Hippocampal formation (tissue), 2 donors: ENCODE results near the gene PNISR.
A peak's percentile ranks its signal among the peaks of the same experiment; 100 is the strongest.

Experiments used
- DNase-seq, 2 donors: peaks; one replicate each; lab custom pipeline; 2025; lab: John Stamatoyannopoulos, UW

Gene PNISR

DNA sequence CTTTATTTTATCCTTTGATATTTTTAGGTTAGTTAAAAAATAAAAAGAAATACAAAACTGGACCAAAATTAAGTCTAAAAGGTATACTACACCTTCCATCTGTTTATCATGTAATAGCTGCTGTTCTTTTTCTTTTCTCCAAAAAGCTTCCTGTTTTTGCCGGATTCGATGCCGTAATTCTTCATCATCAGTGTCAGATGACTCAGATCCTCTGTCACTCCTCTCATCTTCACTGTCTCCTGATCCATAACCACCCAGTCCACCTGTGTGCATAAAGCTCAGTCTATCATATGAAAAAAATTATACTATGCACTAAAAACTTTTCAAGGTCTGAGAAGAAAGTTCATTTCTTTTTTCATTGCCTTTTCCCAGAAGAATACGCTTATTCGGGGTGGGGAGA, 22.7 kb downstream of the PNISR start:
- DNase-seq = no peak

DNA sequence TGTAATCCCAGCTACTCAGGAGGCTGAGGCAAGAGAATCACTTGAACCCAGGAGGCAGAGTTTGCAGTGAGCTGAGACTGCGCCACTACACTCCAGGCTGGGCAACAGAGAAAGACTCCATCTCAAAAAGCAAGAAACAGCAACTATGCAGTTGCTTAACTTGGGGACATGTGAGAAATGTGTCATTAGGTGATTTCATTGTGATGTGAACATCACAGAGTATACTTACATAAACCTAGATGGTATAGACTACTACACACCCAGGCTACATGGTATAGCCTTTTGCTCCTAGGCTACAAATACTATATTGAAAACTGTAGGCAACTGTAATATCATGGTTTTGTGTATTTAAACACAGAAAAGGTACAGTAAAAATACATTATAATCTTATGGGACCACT, 27.8 kb downstream of the PNISR start:
- no peak for DNase-seq

DNA sequence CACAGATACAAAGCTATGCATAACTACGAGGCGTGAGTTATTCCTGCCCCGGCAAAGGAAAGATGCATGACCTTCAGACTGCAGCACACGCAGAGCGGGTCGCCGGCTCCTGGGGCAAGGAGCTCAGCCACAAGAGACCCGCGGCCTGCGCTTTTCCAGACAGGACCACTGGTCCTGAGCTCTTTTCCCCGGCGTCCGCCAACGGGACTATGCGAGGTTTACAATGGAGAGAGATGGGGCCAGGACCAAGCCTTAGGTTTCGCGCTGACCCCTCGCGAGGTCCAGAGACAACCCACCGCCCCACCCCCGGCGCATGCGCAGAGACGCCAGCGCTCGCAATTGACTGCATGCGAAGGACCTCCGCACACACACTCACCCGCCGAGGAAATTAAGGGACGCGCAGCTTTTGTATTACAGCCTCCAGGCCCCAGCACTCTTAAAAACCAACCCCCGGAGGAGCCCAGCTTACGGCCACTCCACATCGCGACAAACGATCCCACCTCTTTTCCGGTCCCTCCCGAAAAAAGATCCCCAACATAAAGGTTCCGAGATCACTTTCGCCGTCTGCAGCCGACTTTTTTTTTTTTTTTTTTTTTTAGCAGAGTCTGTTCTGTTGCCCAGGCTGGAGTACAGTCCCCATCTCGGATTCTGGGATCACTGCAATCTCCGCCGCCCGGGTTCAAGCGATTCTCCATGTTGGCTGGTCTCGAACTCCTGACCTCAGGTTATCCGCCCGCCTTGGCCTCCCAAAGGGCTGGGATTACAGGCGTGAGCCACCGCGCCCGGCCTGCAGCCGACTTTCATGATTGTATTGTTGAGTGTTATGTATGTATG, 31.2 kb downstream of the PNISR start, which contains the start of gene COQ3:
Gene COQ3, minus strand, starts transcription at position 498 of the 834 bp plus-strand sequence. Its CDS starts 16 bp downstream, at position 482.
- peak; percentile 67 to 68 for DNase-seq

DNA sequence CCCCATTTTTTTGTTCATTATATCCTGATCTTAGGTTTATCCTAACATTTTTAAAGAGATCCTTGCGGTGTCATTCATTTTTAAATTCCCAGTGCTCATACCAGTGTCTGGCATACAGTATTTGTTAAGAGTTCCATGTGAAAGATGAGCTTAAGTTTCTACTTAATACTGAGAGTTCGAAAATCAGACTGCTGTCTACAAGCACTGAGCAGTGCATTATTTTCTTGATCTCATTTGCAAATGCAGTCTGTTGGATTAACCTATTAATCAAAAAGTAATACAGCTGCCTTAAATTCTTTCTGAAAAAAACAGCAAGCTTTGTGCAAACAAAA, 31.8 kb downstream of the PNISR start:
- no peak for DNase-seq

DNA sequence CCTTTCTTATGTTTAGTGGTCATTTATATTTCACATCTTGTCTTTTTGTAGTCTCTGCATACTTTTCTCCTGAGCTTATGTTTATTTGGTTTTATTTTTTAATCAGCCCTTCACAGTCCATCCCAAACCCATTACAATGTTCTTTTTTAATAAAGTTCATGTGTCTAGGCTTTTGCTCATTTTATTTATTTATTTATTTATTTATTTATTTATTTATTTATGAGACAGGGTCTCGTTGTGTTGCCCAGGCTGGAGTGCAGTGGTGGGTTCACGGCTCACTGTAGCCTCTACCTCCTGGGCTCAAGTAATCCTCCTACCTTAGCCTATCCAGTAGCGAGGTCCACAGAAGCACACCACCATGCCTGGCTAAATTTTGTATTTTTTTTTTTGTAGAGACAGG, 34.2 kb downstream of the PNISR start:
- no peak for DNase-seq

DNA sequence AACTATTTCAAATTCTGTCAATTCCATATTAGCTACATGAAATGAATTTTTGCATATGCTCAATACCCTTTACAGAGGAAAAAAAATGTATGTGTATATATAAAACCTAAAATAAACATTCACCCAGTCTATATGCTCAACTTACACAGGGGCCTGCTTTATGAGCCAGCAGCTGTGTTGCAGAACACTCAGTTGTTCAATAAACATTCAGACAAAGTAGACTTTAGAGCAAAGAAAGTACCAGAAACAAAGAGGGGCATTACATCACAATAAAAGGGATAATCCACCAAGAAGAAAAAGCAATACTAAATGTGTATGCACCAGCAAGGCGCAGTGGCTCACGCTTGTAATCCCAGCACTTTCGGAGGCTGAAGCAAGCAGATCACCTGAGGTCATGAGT, 40.6 kb downstream of the PNISR start:
- DNase-seq = no peak

DNA sequence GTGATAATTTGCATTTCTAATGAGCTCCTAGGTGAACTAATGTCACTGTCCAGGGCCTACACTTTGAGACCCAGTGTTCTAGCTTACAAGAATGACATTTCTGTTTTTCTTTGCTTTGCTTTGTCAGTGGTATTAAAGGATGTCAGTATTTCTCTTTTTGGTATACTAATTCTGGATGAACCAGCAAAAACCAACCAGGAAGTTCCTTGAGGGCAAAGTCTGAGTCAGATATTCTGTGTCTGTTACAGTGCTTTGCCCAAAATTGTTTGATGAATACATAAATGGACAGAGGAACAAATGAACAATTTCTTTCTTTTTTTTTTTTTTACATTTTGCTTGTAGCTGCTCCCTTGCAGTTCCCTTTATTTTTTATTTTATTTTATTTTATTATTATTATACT, 46.5 kb downstream of the PNISR start:
- no peak for DNase-seq

DNA sequence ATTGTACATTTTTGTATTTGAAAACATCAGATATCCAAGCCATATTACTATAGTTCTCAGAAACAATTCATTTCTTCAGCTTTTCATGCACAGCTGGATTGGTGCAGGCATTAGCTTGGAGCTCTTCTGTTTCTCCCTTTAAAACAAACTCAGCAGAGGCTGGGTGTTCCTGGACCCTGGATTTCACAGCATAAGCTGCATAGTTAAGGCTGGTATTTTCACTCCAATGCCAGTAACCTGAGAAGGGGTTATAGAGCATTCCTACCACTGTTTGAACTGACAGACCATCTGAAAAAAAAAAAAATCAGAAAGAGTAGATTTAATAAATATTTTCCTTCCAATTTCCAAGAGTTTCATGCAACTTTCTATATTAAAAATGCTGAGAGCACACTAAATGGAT, 55.6 kb downstream of the PNISR start:
- DNase-seq = no peak

DNA sequence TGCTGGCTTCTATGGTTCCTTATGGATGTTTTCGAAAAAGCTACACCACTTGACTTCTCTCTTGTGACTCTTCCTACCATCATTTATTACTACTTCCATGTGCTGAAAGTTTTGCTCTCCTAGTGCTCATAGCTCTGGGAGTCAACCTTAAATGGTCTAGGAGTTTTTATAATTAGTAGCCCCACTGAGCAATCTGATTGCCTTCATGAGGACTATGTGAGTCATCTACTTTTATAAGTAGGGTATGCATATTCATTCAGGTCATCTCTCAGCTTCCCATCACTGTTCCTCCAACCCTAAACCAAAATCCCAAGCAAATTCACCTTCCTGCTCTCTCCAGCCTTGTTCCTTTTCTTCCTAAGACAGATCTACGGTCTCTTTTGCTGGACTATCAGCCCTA, 58.3 kb downstream of the PNISR start:
- DNase-seq = no peak

DNA sequence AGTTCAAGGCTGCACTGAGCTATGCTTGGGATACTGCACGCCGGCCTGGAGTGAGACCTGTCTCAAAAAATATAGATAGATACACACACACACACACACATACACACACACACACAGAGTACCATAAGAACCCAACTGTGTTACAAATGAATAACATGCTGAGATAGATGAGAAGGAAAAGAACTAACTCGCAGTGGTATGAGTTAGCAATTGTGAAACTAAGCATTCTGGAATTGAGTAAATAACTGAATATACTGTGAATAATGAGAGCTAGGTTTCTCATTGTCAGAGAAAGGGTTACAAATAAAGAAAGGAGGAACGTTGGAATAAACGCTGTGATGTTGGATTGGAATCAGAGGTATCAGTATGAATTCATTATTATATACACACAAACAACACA, 61.1 kb downstream of the PNISR start:
- no peak for DNase-seq

DNA sequence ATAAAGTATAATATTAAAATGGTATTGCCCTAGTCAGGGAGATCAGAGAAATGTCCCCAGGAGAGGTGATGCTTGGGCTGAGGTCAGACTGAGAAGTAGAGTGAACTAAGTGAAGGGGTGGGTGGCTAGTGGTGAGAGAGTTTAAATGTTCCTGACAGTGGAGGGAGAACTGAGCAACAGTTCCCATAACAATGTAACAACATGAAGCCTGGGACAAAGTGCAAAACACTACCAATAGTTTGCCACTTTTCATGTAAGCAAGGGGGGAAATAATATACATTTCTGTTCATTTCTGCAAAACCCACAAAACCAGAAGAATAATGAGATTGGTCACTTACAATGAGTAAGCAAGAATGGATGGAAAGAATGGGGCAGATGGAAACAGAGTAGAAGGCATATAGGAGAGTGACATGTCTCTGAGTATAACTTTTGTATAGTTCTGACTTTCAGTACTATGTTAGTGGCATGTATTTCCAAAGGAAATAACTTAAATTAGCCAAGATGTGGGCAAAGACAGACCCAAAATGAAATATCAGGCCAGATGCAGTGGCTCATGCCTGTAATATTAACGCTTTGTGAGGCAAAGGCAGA, 62.3 kb downstream of the PNISR start:
- no peak for DNase-seq

DNA sequence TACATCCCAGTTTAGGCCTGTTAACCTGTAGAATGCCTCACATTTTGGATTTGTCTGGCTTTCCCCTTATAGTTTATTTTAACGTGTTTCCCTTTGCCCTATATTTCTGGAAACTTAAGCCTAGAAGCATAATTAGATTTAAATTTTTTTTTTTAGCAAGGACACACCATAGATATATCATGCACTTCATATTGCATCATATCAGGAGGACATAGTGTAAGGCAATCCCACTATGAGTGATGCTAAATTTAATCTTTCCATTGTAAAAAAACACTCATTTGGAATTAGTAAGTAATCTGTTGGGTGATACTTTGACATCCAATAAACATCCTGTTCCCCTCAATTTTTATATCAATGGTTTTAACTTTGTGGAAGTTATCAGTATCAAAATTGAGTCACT, 65.3 kb downstream of the PNISR start:
- no peak for DNase-seq

DNA sequence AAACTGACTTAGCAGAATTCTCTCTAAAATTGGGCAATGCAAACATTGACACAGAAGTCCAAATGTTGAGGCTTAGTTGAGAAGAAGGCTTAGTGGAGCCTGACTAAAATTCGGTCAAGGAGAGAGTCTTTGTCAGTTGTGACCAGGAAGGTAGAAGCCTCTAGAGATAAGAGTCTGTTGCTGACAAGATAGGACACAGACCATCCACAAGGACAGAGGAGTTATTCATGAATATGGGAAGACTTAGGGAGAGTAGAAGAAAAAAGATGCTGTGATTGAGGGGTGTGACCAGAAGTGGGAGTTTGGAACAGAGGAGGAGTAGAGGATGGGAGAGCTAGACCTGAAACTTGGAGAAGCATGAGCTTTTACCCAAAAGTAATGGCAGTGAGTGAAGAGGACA, 68.5 kb downstream of the PNISR start:
- DNase-seq = no peak

DNA sequence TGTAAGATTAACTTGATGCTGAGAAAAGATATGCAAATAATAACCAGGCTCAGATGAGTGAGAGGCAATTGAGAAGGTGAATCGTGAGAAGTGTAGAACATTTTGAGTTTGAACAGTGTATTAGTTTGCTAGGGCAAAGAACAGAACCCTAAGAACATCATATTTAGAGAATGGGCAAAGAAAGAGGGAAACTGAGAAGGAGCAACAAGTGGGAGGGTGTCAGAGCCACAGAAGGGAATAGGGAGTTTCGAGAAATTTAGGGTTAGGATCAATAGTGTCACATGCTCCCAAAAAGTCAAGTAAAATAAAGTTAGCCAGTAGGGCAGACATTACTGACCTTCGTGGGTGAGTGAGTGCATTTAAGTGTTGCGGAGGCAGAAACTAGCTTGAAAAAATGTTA, 70.1 kb downstream of the PNISR start:
- no peak for DNase-seq

DNA sequence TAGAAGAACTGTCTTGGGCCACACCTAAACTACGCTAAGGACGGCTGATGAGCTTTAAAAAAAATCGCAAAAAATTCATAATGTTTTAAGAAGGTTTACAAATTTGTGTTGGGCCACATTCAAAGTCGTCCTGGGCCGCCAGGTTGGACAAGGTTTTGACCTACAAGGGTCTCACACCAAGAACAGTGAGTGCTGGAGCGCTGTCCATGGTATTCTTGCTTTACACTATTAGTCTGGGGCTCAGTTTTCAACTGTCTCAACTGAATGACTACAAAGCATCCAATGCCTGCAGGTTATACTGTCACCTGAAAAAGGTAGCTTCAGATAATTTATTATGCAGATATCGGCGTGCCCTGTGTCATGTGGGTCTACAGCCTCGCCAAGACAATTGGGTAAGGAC, 72.0 kb downstream of the PNISR start:
- DNase-seq = no peak

DNA sequence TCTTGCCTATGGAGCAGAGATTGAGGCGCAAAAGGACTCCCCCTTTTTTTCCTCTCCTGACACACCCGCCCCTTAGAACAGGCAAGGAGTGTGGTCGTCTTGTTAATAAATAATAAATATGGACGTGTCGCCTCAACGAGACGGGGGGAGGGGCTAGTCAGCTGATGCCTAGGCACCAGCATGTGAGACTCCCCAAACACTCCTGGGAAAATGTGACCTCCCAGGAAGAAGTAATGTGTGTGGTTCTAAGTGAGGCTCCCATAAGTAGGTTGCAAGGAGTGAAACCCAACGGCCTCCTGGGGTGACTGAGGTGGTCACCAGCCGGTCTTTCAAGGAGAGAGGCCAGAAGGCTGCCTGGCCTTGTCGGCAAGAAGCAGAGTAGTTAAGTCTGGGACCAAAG, 74.5 kb downstream of the PNISR start:
- DNase-seq = no peak

DNA sequence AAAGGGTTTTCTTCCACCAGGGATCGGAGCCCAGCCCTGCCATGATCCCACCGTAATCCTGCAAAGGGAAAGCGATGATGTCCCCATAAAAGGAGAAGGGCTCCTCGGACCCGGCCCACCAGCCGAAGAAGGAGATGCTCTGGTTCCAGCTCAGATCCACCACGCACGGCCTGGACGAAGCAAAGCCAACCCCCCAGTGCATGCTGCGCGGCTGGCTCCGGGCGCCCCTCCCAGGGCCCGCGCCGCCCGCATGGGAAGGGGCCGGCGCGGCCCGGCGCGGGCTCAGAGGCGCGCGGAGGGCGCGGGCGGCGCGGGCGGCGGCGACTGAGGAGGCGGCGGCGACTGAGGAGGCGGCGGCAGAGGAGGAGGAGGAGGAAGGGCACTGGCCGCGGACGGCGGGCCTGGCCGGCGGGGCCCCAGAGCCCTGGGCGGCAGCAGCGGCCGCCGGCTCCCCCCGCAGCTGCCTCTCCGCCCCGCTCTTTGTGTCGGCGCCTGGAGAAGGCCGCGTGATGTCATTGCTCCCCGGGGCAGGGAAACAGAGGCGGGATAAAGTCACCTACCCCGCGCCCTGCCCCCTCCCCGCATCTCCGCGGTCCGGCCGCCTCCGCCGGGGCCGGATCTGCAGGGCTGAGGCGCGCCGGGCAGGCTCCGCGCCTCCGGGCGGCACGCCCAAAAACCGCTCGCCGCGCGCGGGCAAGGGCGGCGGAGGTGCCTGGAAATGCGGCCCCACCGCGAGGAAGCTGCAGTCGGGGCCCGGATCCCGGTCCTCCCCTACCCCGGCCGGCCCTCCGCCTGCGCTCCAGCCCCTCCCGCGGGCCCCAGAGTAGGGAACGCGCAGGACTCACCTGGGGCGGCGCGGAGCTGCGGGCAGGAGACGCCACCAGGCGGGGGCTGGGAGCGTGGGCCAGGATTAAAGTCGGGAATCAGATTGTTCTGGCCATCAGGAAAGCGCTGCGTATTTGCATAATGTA, 75.7 kb downstream of the PNISR start, which contains the start of gene FAXC:
Gene FAXC, minus strand, starts transcription at position 504 of the 971 bp plus-strand sequence. Its CDS starts 302 bp downstream, at position 202.
- peak; percentile 5 to 20 for DNase-seq

DNA sequence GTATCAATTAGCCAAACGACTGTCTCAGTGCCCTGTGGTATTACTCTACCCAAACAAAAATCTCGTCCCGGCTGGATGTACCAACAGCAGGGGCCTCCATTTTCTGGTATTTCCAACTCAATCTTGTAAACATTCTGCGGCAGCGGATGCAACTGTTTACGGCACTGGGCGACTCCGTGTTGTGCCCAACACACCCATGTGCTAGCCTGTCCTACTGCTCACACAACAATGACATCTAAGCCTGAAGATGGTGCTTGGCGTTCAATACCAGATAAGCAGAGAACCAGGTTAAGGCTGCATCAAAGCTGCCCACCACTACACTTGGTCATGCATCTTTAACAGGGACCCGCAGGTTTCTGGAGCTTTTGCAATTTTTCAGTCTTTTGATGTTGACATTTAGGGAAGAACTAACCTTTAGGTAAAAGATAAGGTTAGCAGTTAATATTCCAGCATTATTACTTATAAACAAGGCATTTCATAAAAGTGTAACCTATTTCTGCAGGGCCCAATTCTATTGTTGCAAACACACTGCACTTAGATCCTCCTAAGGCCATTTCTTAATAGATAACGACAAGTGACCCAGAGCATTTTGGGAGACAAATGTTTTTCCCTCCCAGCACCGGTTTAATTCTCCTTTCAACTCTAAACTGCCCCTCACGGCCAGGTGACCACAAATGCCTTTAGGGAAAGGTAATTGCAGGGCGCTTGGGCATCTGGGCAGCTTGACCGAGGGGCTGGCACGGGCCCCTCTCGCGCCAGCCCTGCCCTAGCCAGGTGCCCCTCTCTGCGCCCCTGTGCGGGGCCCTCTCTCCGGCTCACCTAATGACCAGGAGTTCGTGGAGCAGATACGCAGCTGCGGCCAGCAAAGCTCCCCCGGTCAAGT, 76.6 kb downstream of the PNISR start:
- DNase-seq = no peak
